ENCODE data around the gene RGL2.

DNA sequence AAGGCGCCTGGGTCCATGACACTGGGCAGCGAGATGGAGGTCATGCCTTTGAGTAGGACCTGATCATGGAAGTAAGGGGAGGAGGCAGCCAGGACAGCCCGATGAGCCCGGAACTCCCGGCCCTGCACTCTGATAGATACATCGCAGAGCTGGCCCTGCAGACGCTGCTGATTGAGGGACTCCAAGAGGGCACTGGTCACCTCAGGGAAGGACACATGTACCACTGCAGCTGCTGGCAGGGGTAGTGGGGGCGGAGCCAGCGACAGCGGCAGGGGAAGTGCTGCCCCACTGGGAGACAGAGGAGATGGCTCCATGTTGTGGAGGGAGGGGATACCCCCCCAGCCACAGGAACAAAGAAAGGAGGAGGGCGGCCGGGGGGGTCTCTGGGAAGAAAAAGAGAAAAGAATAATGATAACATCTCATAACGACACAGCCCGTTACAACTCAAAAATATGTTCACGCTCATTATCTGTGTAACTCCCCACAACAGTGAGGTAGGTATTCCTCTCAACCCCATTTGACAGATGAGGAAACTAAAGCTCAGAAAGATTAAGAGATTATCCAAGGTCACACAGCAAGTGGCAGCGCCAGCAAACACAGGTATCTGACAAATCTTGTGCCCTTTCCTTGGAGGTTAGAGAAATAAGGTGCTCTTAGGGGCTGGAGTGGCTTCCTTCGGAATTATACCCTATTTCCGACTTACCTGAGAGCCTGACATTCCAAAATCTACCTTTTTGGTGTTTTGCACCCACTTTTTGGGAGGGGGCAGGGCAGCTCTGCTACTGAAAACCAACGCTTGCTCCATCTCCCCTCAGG, 18.1 kb upstream of the RGL2 start:
- no peak for TF ChIP-seq POLR2A (IDR thresholded peaks at IDR 0.05)
- TF ChIP-seq, protein P1, sequence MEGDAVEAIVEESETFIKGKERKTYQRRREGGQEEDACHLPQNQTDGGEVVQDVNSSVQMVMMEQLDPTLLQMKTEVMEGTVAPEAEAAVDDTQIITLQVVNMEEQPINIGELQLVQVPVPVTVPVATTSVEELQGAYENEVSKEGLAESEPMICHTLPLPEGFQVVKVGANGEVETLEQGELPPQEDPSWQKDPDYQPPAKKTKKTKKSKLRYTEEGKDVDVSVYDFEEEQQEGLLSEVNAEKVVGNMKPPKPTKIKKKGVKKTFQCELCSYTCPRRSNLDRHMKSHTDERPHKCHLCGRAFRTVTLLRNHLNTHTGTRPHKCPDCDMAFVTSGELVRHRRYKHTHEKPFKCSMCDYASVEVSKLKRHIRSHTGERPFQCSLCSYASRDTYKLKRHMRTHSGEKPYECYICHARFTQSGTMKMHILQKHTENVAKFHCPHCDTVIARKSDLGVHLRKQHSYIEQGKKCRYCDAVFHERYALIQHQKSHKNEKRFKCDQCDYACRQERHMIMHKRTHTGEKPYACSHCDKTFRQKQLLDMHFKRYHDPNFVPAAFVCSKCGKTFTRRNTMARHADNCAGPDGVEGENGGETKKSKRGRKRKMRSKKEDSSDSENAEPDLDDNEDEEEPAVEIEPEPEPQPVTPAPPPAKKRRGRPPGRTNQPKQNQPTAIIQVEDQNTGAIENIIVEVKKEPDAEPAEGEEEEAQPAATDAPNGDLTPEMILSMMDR (IDR thresholded peaks at IDR 0.05): no peak

Data from uterus (tissue), 2 donors.